Stimulated activated CD8-positive, alpha-beta memory T cell treated with anti-CD3 and anti-CD28 coated beads, Interleukin-12 subunit alpha, Interleukin-12 subunit beta, amount 100 ng/mL, for 4 hours (primary cell): ENCODE data around the gene PBLD.
"Not testable (repeated sequence)": the region's sequence is repeated elsewhere in the genome, so short reads cannot be mapped to it uniquely, and the experiment has no call there.

Experiments
- DNase-seq: peaks from one replicate; pipeline ENCODE4 v3.0.0-alpha.2; 2020; ENCODE audit warnings: low read depth

Gene PBLD

DNA sequence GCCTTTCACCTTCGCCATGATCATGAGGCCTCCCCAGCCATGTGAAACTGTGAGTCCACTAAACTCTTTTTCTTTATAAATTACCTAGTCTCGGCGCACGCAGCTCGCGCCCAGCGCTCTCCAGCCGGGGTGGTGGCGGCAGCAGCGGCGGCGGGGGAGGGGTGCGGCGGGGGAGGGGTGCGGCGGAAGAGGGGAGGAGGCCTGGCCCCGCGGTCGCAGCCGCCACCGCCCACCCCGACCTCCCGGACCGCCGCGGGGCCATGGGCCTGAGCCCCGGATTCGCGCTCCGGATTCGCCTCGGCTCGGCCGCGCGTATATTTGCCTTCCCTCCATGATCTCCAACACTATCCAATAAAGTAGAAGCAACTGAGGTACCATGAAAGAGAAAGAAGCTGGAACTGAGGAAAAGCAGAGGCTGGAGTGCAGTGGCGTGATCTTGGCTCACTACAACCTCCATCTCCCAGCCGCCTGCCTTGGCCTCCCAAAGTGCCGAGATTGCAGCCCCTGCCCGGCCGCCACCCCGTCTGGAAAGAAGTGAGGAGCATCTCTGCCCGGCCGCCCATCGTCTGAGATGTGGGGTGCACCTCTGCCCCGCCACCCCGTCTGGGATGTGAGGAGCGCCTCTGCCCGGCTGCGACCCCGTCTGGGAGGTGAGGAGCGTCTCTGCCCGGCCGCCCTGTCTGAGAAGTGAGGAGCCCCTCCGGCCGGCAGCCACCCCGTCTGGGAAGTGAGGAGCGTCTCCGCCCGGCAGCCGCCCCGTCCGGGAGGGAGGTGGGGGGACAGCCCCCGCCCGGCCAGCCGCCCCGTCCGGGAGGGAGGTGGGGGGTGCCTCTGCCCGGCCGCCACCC, 53.6 kb downstream of the PBLD start:
- not testable (repeated sequence) for DNase-seq

DNA sequence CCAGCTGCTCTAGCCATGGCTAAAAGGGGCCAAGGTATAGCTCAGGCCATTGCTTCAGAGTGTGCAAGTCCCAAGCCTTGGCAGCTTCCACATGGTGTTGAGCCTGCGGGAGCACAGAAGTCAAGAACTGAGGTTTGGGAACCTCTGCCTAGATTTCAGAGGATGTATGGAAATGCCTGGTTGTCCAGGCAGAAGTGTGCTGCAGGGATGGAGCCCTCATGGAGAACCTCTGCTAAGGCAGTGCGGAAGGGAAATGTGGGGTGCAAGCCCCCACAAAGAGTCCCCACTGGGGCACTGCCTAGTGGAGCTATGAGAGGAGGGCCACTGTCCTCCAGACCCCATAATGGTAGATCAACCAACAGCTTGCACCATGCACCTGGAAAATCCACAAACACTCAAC, 54.9 kb downstream of the PBLD start:
- not testable (repeated sequence) for DNase-seq

DNA sequence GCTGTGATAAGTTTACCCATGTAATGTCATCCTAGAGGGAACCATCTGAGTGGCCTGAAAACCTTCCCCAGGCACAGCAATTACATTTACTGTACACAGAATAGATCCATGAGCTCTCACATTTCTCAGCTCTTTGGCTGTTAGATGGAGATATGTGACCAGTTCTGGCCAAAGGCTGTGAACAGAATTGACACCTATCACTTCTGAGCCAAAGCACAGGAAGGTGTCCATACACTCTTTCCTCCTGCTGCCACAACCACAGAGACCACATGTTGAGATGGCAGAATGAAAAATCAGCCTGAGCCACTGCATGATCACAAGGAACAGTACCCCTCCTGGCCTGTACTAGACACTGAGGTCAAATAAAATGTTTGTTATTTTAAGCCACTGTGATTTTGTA, 56.5 kb downstream of the PBLD start:
- no peak for DNase-seq

DNA sequence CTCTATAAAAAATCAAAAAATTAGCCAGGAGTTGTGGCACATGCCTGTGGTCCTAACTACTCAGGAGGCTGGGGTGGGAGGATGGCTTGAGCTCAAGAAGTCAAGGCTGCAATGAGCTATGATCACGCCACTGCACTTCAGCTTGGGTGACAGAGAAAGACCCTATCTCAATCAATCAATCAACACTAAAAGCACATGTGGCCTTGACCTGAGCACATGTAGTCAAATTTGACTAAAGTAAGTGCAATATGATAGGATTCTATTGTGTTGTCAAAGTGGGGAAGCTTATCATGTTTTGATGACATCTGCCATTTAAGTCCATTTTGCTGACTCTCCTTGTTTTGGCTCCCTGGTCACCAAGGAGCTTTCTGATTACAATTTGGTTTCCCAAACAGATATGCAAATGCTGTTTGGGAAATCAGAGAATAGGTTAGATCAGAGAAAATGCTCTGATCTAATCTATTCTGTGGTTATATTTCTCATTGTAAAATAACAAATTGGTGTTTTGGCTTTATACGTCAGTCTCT, 57.1 kb downstream of the PBLD start:
- DNase-seq: no peak

DNA sequence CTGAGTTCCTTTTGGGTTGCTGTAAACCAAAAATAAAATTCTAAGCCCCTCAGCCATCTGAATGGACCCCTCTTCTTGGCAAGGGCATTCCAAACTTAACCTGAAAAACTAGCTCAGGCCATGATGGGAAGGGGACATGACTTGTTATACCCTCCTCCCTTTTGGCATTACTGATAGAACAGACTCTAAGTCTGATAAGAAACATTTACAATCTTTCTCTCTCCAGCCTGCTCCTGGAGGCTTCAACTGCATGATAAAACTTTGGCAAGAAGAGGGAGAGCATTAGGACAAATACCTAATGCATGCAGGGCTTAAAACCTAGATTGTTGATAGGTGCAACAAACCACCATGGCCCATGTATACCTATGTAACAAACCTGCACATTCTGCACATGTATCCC, 59.9 kb downstream of the PBLD start:
- no peak for DNase-seq

DNA sequence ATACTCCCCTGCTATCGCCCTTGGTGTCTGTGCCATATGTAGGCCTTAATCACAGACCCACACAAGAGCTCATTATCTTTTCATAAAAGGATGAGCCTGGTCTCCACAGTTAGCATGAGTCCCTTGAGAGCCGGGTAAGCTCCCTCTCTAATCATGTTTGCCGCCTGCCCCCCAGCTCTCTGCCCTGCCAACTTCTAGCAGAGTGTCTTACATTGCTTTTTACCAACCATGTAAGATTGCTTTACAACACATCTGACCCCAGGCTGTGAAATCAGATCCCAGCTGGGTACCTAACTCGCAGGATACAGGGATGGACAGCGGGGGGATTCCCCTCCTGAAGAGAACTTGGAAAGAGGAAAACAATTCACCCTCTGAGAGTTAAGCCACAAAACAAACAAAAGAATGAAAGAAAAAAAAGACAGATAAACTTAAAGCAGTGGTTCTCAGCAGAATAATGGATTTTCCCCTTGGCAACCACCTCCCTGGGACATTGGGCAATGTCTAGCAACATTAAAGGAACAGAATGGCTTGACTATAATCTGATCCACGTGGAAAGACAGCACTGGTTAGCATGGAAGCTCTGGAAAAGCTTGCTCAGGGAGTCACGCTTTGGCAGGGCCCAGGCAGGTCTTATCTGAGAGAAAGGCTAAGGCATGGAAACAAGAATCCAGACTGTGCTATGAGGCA, 61.4 kb downstream of the PBLD start:
- no peak for DNase-seq

DNA sequence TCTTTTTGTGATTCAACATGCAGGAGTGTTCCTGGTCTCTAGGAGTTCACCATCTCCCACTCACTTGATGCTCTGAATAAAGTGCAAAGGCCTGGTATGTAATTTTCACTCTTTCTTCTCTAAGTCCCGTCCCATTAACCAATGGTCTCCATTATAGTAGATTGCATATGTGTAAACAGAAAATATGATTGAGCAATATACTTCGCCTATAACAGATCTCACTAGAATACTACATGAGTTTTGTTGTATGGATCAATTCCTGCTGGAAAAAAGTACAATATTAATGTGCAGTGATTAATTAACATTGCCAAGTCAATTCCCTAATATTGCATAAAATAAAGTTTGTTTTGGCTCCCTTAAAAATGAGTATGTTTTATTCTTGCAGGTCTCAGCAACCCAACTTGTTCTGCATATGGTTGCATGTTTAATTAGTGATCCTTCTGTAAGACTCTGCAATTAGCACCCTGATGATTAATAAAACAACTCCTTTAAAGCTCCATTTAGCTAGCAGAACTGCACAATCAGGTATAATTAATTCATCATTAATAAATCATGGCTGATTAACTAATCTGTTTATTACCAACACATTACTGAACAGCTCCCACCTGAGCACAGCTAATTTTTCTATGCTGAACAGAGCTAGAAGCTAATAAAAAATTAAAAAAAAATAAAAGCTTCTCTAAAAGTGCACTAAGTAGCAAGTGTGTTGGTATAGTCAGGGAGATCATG, 63.0 kb downstream of the PBLD start:
- no peak for DNase-seq

DNA sequence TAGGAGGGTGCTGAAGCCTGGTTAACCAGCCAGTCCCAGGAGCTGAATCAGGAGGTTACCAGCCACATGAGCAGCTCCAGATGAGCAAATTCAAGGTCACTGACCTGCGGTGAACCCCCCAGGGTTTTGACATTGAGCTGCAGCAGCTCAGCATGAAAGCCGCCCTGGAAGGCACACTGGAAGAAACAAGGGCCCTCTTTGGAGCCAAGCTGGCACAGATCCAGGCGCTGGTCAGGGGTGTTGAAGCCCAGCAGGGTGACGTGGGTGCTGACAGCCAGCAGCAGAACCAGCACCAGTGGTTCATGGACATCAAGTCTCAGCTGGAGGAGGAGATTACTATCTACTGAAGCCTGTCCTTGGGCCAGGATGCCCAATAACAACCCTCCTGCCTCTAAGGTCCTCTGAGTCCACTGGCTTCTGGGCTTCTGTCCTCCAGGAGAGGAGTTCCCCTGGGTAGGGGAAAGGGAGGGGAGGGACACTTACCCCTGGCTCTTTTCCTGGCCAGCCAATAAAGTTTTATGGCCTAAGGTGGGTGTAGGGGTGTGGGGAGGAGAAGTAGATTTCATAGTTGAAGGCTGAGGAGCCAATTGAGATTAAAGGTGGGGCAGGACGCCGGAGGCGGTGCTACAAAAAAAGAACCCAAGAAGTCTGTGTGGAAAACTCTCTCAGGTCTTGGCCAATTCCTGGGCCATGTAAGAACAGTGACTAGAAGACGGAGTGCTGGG, 71.4 kb downstream of the PBLD start:
- DNase-seq: no peak

DNA sequence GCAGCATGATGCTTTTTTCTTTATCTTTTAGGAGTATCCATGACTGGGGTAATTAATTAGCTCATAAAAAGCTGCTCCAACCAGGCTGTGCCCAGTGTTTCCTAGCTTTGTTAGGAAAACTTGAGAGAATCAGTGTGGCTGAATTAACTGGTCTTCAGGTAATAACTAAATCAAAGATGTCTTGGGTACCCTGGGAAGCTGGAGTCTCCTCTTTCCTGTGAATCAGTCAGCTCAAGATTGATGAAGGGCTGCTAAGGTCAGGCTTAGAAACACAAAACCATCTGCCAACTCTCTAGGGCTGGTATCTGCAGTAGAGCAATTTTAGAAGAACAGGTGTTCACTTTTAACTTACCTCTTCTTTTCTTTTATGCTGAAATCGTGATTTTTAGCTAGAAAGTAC, 79.4 kb downstream of the PBLD start:
- no peak for DNase-seq

DNA sequence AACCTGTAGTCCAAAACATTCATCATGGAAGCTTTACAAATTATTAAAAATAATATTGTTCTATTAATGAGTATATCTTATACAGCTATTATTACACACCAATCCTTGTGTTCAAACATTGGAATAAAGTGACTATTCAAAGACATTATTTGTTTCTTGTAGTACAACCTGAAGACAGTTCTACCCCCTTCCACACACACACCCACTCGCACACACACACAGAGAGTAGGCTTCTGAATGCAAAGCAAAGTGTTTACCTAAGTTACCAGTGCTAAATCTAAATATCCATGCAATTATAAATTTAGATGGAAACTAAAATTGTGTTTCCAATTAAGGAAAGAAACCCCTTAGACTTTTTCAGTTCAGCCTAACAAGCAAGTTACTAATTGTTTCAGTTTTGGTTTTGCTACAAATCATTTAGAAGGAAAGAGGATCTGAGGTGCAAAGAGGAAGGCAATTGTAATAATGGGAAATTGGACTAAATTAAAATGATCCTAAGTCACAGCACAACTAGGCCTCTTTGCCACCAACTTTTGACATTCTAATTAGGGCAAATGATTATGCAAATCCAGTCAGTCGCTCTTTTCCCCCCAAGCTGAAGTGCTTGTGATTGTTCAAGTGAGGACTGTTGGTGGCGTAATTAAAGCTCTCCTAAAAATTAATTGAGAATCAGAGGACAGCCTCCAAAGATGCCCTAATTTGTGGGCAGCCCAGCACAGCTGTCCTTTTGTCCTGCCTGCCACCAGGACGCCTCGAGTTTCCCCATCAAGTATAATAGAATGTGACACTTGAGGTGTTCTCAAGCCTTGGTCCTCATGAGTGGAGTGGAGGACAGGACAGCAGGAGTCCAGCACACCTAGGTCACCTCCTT, 80.9 kb downstream of the PBLD start:
- no peak for DNase-seq

DNA sequence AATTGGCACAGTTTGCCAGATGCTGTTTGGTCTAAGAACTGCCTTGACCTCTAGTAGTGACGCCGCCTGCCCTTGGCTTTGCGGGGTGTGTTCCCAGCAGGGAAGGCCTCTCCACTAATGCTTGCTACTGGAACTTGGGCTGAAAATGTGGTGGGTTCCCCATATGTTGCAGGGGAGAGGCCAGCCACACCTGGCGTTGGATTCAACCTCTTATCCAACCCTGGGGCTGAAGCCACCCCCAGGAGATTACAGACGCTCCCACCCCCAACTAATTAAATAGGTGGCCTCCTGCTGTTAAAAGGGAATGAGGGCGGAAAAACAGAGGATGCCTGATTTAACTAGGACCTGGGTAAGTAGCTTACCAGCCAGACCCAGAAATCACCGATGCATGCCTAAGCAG, 81.6 kb downstream of the PBLD start:
- no peak for DNase-seq

DNA sequence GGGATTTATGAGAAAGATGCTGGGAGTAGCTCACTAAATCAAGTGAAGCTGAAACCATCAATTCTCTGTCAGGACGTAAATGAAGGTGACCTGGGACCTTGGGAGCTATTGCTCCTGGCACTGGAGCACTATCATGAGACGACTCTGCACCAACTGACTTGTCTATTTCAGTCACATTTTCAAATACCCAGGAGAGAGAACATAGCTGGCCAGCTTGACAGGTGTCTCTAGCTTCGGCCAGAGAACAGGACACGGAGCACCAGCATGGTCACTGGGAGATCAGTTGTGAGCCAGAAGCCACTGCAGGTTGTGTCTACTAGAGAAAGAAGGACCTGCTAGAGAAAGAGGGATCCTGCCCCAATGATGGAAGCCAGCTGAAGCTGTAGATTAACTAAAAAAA, 83.4 kb downstream of the PBLD start:
- DNase-seq: no peak

DNA sequence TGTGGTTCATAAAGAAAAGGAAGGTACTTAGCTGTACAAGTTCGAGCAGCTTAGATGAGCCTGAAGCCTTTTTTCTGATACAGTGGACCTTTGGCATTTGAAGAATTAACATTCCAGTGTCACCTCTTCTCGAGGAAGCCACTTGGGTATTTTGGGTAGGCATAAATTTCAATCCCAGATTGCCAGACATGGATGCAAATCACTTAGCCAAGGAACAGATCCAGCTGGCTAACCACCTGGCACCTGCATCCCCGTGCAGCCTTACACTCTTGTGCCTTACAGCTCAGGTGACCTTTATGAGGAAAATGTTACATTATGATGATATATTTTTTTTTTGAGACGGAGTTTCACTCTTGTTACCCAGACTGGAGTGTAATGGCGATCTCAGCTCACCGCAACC, 84.8 kb downstream of the PBLD start:
- DNase-seq: no peak

DNA sequence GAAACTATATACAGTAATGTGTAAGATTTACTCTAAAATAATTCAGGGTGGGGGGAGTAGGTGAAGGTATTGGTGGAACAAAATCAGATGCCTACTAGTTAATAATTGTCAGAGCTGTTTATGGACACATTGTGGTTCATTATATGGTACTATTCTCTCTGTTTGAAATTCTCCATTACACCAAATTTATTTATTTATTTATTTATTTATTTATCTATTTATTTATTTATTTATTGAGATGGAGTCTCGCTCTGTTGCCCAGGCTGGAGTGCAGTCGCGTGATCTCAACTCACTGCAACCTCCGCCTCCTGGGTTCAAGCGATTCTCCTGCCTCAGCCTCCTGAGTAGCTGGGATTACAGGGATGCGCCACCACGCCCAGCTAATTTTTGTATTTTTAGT, 86.3 kb downstream of the PBLD start:
- DNase-seq: not testable (repeated sequence)

DNA sequence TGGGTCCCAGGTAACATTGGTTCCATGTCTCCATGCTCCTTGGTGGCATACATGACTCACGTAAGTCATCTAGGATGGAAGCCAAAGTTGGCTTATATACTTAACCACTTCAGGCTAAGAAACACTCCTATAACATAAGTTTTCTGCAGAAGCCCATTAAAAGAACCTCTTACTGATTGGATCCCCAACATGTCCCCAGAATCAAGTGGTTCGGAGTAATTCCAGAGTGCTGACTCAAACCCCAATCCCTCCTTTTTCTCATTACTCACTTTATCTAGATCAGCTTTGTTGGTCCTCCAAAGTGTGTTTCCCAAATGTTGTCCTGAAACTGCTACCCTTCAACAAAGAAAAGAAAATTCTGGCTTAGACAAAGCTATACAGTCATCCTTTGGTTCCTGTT, 90.7 kb downstream of the PBLD start:
- no peak for DNase-seq

DNA sequence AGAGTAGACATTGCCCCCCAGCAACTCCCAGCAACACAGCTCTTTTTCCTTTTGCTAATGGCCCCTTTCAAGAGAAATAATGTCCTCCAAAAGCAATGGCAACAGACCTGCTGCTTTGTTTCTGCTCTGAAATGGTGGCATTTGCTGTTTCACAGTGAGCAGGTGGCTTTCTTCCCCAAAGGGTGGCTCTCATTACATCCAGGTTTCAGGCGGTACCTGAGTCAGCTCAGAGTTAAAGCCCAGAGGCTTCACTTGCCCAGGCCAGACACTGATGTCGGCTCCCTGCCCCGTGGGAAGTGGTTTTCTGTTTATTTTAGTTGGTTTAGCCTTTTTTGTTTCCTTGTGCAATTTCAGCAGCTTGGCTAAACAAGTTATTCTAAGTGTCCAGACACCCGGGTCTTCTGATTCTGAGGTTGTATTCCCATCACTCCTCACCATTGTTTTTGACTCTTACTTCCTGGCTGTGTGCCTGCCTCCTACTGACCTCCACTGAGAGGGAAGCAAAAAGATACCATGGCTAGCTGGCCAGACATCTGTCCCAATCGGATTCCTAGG, 93.1 kb downstream of the PBLD start:
- no peak for DNase-seq

DNA sequence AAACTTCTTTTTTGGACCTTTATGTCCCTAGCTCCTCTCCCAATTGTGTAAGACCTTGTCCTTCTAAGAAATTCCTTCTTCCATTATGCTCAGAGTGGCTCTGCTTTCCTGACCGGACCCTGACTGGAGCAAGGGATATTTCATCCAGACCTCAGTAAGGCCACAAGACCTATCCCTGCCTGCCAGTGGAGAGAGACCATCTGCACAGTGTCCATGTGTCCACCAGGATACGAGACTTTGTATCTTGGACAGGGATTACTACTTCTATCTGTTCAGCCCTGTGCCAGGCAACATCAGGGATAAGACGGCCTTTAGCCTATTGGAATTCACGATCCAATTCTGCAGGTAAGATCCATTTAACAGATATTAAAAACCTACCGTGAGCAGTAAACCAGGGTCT, 93.7 kb downstream of the PBLD start:
- DNase-seq: no peak

DNA sequence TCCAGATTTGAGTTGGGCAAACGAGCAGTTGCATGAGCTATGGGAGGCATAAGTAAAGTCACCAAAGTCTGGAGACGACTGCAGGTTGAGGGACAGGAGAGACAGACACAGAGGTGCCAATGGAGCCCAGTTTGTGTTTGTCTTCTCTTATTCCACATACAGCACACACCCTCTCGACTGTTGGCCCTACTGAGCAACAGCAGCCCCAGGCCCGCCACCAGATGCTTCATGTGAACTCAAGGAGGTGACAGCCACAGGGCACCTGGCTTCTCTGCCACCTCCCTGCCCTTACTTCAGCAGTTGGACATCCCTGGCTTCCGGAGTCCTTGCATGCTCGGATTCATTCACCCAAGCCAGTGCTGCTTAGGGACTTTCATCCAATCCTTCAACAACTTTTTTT, 94.4 kb downstream of the PBLD start:
- DNase-seq: no peak

DNA sequence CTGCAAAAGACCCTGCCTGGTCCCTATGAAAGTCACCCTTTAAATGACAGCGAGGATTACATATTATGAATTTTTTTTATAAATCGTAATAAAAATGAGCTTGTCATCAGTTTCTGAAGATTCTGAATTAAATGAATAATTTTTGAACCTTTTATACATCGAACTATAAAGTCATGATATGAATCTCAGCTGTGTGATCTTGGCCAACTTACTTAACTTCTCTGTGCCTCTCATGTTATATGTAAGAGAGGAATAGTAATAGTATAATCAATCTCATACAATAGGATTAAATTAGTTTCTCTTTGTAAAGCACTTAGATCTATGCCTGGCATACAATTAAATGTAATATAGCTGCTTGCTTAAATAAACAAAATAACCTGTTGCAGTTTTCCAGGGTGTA, 95.6 kb downstream of the PBLD start:
- DNase-seq: no peak

DNA sequence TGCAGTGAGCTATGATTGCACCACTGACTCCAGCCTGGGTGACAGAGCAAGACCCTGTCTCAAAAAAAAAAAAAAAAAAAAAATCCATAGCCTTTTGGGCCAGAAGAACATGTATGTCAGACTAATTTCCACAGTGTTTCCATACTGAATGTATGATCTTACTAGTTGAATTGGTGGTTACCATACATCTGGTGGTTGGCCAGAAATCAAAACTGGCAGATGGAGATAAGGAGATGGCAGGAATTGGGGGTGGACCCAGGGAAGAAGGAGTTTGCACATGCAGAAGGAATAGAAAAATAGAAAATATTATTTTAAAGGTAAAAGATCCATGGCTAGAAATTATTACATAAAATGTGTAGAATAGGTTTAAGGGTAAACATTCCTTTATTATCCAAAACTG, 97.1 kb downstream of the PBLD start:
- DNase-seq: no peak

DNA sequence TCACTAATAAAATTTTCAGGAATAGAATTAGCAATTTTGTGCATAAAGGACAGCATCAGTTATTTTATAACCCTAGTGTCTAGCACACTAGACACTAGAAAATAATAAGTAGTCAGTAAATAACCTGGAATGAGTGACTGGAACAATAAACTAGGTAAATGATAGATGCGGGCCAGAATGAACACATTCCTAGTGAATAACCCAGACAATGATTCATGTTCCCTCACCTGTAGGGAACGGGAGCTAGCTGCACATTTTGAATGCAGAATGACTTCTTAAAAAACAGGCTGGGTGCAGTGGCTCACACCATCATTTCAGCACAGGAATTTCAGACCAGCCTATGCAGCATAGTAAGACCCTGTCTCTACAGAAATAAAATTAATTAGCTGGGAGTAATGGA, 97.6 kb downstream of the PBLD start:
- DNase-seq: no peak
